K562 (cell line): ENCODE data around the gene PRPF8. TPM values are rescaled to one million over a fixed set of nuclear protein-coding genes. Genes with fewer than 3 reads are reported as not detected.

Source experiments
- ATF3 ChIP-seq, 2 experiments: fragments of 450-650 bp in 1 of 2; sonication (generic) in 1 of 2; formaldehyde crosslinking in 1 of 2; IDR thresholded peaks in 1 of 2; conservative IDR thresholded peaks in 1 of 2; 2 replicates each; pipeline versions ENCODE4 v1.6.1 to v1.8.1; 2016 to 2023; ENCODE audit warnings: mild to moderate bottlenecking in 2 of 2, moderate library complexity in 2 of 2, inconsistent platforms in 1 of 2, missing genetic modification reagents in 1 of 2
- CHD4 ChIP-seq: fragments of 200-600 bp; sonication (generic); IDR thresholded peaks from 3 replicates; pipeline ENCODE4 v1.6.1; 2012; ENCODE audit warnings: low read depth, mild to moderate bottlenecking, mixed read lengths, low read length, inconsistent platforms; ENCODE audit not compliant: insufficient read depth, insufficient replicate concordance, poor library complexity, severe bottlenecking
- ESRRB ChIP-seq: fragments of 250-450 bp; sonication (Bioruptor Pico); IDR thresholded peaks from 2 replicates; pipeline ENCODE4 v1.5.0; 2020; ENCODE audit warnings: mild to moderate bottlenecking, moderate library complexity, borderline replicate concordance
- ETV1 ChIP-seq: fragments of 450-650 bp; conservative IDR thresholded peaks from 2 replicates; pipeline ENCODE4 v1.6.1; 2016; ENCODE audit warnings: missing genetic modification characterization, control low read depth, low read depth, missing compliant biosample characterization
- FOXJ3 ChIP-seq: sonication (generic); formaldehyde crosslinking; IDR thresholded peaks from 2 replicates; pipeline ENCODE4 v1.4.0; 2020; ENCODE audit warnings: mild to moderate bottlenecking, missing genetic modification reagents
- HDAC1 ChIP-seq, 2 experiments: fragments of 450-650 bp; IDR thresholded peaks; 2 replicates each; pipeline ENCODE4 v1.6.1; 2016 to 2017; ENCODE audit warnings: inconsistent platforms in 1 of 2, mild to moderate bottlenecking in 1 of 2, moderate library complexity in 1 of 2
- HMBOX1 ChIP-seq: sonication (generic); IDR thresholded peaks from 2 replicates; pipeline ENCODE4 v1.6.1; 2016
- HOMEZ ChIP-seq: fragments of 250-450 bp; sonication (Bioruptor Pico); IDR thresholded peaks from 2 replicates; pipeline ENCODE4 v1.4.0; 2020; ENCODE audit warnings: mild to moderate bottlenecking, moderate library complexity
- IRF2 ChIP-seq: sonication (generic); formaldehyde crosslinking; IDR thresholded peaks from 2 replicates; pipeline ENCODE4 v1.8.1; 2022; ENCODE audit warnings: mild to moderate bottlenecking, missing genetic modification reagents
- PBX2 ChIP-seq, 2 experiments: IDR thresholded peaks in 1 of 2; conservative IDR thresholded peaks in 1 of 2; 2 replicates each; pipeline ENCODE4 v1.6.1; 2016; ENCODE audit warnings: low read depth in 2 of 2, mild to moderate bottlenecking in 1 of 2, missing compliant biosample characterization in 1 of 2, missing genetic modification characterization in 1 of 2, moderate library complexity in 1 of 2
- PURB ChIP-seq: sonication (generic); formaldehyde crosslinking; IDR thresholded peaks from 2 replicates; pipeline ENCODE4 v1.9.0; 2021; ENCODE audit warnings: low read depth, mild to moderate bottlenecking, missing genetic modification reagents
- SMARCC2 ChIP-seq: fragments of 450-650 bp; IDR thresholded peaks from 2 replicates; pipeline ENCODE4 v1.6.1; 2017; ENCODE audit warnings: antibody characterized with exemption, moderate library complexity, mild to moderate bottlenecking, low read depth
- SPI1 ChIP-seq: IDR thresholded peaks from 2 replicates; pipeline ENCODE4 v1.6.1; 2011; ENCODE audit warnings: low read depth, low read length, control low read depth, borderline replicate concordance
- ZKSCAN1 ChIP-seq: fragments of 150-350 bp; IDR thresholded peaks from 2 replicates; pipeline ENCODE4 v1.6.1; 2016; ENCODE audit warnings: low read depth, low read length
- ZNF280A ChIP-seq: fragments of 450-650 bp; IDR thresholded peaks from 2 replicates; pipeline ENCODE4 v1.6.1; 2018; ENCODE audit warnings: mild to moderate bottlenecking, low read depth; ENCODE audit not compliant: partially characterized antibody
- ZNF644 ChIP-seq: fragments of 200-800 bp; sonication (Bioruptor generic); IDR thresholded peaks from 2 replicates; pipeline ENCODE4 v1.6.1; 2016; ENCODE audit warnings: low read depth, missing genetic modification characterization, missing compliant biosample characterization
- ZNF75A ChIP-seq: fragments of 450-650 bp; formaldehyde crosslinking; IDR thresholded peaks from 2 replicates; pipeline ENCODE4 v1.4.0; 2020; ENCODE audit warnings: mild to moderate bottlenecking
- polyA plus RNA-seq, 8 experiments: library from polyadenylated mRNA; depleted of rRNA in 4 of 8; stranded (reverse) in 5 of 8; unstranded in 3 of 8; fragments of >200 nt; fragmentation: Nextera tagmentation in 2 of 8; fragmentation: Illumina TruSeq in 1 of 8; extraction: Ambion mirVana in 2 of 8; extraction: Trizol in 1 of 8; gene quantifications; 2 replicates each; pipeline versions ENCODE4 v1.2.1 to v1.2.3, GENCODE V29; 2011 to 2014; ENCODE audit warnings: inconsistent platforms in 1 of 8, missing spikeins in 1 of 8
- total RNA-seq, 7 experiments: library from RNA; depleted of rRNA in 6 of 7; stranded (reverse); fragments of >200 nt in 6 of 7; fragmentation: Illumina TruSeq in 2 of 7; extraction: Trizol in 2 of 7; gene quantifications; 2 replicates each; pipeline versions ENCODE4 v1.2.1 to v1.2.3, GENCODE V29; 2011 to 2021; ENCODE audit warnings: low replicate concordance in 1 of 7

The PRPF8 gene
- total and polyA plus RNA-seq, 9 of the 15 experiments (the other 6 are each of a cell fraction or from before 2014, with no cell fraction given): 64.3 to 294 (median 85.9) TPM

GRCh38 chr17:1714980-1715802 lies 30.5 kb upstream of the PRPF8 start (continued):
- TF ChIP-seq ATF3 (IDR thresholded peaks at IDR 0.05) (peak; percentile 82), ATF3 (CRISPR knock-in tag; conservative IDR thresholded peaks at IDR 0.05) (0 out of 2 replicates have a peak, but pooled peaks have one; percentile 49), PURB (CRISPR knock-in tag) (no peak), HDAC1 (IDR thresholded peaks at IDR 0.05) (peak in 1 of 2 experiments; percentile 90; a peak in 2 of 4 replicates), SPI1 (no peak), ESRRB (CRISPR knock-in tag) (no peak), IRF2 (no peak), ETV1 (tag) (no peak), ZNF75A (CRISPR knock-in tag) (no peak), PBX2 (CRISPR knock-in tag; IDR thresholded peaks at IDR 0.05; ENCODE audit: low read depth) (no peak), PBX2 (tag; conservative IDR thresholded peaks at IDR 0.05; ENCODE audit: low read depth) (no peak), HMBOX1 (peak; percentile 85), ZKSCAN1 (no peak), CHD4 (no peak), ZNF644 (tag) (no peak), ZNF280A (no peak), HOMEZ (no peak), SMARCC2 (no peak), FOXJ3 (CRISPR knock-in tag) (no peak)
